Fibroblast of lung (primary cell): ENCODE results near the gene CYTH1. TPM values are rescaled to one million over a fixed set of nuclear protein-coding genes. Genes with fewer than 3 reads are reported as not detected.

Experiments
- DNase-seq, 2 donors: peaks; one replicate each; pipeline versions ENCODE4 v3.0.0 to v3.0.0-alpha.2; 2010; ENCODE audit warnings: low read depth in 2 of 2
- H2AFZ ChIP-seq: 2 replicates; pipeline ENCODE4 v1.5.1; 2012; ENCODE audit warnings: low read length, control low read depth, inconsistent platforms
- H3K27ac ChIP-seq: 2 replicates; pipeline ENCODE4 v1.5.1; 2011; ENCODE audit warnings: low read length, control low read depth; ENCODE audit not compliant: insufficient read depth
- H3K27me3 ChIP-seq: 2 replicates; pipeline ENCODE4 v1.5.1; 2011; ENCODE audit warnings: mild to moderate bottlenecking, low read length; ENCODE audit not compliant: control insufficient read depth, insufficient read depth
- H3K36me3 ChIP-seq: 2 replicates; pipeline ENCODE4 v1.5.1; 2011; ENCODE audit warnings: low read length; ENCODE audit not compliant: control insufficient read depth, insufficient read depth
- H3K4me1 ChIP-seq: 2 replicates; pipeline ENCODE4 v1.5.1; 2011; ENCODE audit warnings: low read length; ENCODE audit not compliant: control insufficient read depth, insufficient read depth; ENCODE audit errors: extremely low read depth
- H3K4me2 ChIP-seq: 2 replicates; pipeline ENCODE4 v1.5.1; 2011; ENCODE audit warnings: low read length, control low read depth; ENCODE audit not compliant: insufficient read depth; ENCODE audit errors: extremely low read depth
- H3K4me3 ChIP-seq, 4 experiments: fragments of 200-600 bp in 1 of 4; sonication (generic) in 1 of 4; replicated peaks in 1 of 4; 2 replicates each; pipeline ENCODE4 v1.5.1; 2011 to 2016; ENCODE audit warnings: low read length in 4 of 4, low read depth in 3 of 4, mild to moderate bottlenecking in 3 of 4, control low read depth in 2 of 4, inconsistent platforms in 1 of 4, mixed read lengths in 1 of 4; ENCODE audit not compliant: insufficient read depth in 1 of 4; ENCODE audit errors: control extremely low read depth in 1 of 4
- H3K79me2 ChIP-seq: 2 replicates; pipeline ENCODE4 v1.5.1; 2012; ENCODE audit warnings: mild to moderate bottlenecking, low read length, inconsistent platforms; ENCODE audit not compliant: control insufficient read depth, insufficient read depth
- H3K9ac ChIP-seq: 2 replicates; pipeline ENCODE4 v1.5.1; 2011; ENCODE audit warnings: mild to moderate bottlenecking, low read length, control low read depth; ENCODE audit not compliant: insufficient read depth
- H3K9me3 ChIP-seq: 2 replicates; pipeline ENCODE4 v1.5.1; 2012; ENCODE audit warnings: low read depth, low read length; ENCODE audit not compliant: control insufficient read depth, insufficient read depth
- H4K20me1 ChIP-seq: 2 replicates; pipeline ENCODE4 v1.5.1; 2011; ENCODE audit warnings: low read length; ENCODE audit not compliant: control insufficient read depth, insufficient read depth; ENCODE audit errors: extremely low read depth
- CTCF ChIP-seq, 2 donors: IDR thresholded peaks in 1 of 2; conservative IDR thresholded peaks in 1 of 2; 1 replicate in 1 of 2; 2 replicates in 1 of 2; pipeline ENCODE4 v1.5.1; 2011 to 2012; ENCODE audit warnings: low read length in 2 of 2, control low read depth in 1 of 2, inconsistent platforms in 1 of 2, low read depth in 1 of 2, mild to moderate bottlenecking in 1 of 2
- EZH2 ChIP-seq: IDR thresholded peaks from 2 replicates; pipeline ENCODE4 v1.5.1; 2012; ENCODE audit warnings: low read length, control low read depth, mild to moderate bottlenecking; ENCODE audit errors: missing control alignments
- polyA plus RNA-seq, 2 donors: library from polyadenylated mRNA; depleted of rRNA in 1 of 2; stranded (reverse) in 1 of 2; unstranded in 1 of 2; fragments of >200 nt; gene quantifications; 2 replicates each; pipeline ENCODE4 v1.2.1, GENCODE V29; 2011 to 2012; ENCODE audit warnings: missing spikeins in 1 of 2
- total RNA-seq: library from RNA; depleted of rRNA; stranded (reverse); fragments of >200 nt; gene quantifications from 2 replicates; pipeline ENCODE4 v1.2.1, GENCODE V29; 2014

The CYTH1 gene
- total and polyA plus RNA-seq, 2 donors (not counting 1 experiment from before 2014, with no cell fraction given), result 8.9 to 9.9 TPM

DNA sequence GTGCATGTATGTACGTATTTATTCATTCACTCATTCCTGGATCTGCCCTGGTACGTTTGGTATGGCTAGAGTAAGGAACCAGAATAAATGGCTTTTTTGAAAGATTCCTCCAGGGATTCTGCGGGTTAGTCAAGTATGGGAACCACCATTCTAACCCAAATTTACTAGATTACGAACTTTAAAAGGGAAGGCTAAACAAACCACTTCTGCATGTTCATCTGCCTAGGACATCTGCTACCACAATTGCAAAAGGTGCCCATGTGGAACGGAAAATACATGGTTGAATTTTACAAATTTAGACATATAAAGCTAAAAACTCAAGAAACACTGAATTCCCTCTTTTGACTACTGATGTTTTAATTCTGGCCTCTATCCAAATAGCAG lies 22.1 kb downstream of the CYTH1 start:
- Histone ChIP-seq H3K9me3 (no peaks in the 10 kb centered on the region), H4K20me1 (no peaks in the 10 kb centered on the region), H3K27me3 (no peaks in the 10 kb centered on the region), H3K4me2 (no peak overlapping the region), H2AFZ (no peak overlapping the region), H3K27ac (no peak overlapping the region), H3K4me3 (no peak overlapping the region), H3K79me2 (peaks cover 2% of the 10 kb centered on the region), H3K36me3 (no peaks in the 10 kb centered on the region), H3K4me1 (no peaks in the 10 kb centered on the region), H3K9ac (no peak overlapping the region)
- no peak for DNase-seq
- TF ChIP-seq EZH2, result no peak
- no peak for TF ChIP-seq CTCF (conservative IDR thresholded peaks at IDR 0.05 in 1 of 2, IDR thresholded peaks at IDR 0.05 in 1 of 2; ENCODE audit: low read depth in 1 of 2, low read length in 2 of 2)

DNA sequence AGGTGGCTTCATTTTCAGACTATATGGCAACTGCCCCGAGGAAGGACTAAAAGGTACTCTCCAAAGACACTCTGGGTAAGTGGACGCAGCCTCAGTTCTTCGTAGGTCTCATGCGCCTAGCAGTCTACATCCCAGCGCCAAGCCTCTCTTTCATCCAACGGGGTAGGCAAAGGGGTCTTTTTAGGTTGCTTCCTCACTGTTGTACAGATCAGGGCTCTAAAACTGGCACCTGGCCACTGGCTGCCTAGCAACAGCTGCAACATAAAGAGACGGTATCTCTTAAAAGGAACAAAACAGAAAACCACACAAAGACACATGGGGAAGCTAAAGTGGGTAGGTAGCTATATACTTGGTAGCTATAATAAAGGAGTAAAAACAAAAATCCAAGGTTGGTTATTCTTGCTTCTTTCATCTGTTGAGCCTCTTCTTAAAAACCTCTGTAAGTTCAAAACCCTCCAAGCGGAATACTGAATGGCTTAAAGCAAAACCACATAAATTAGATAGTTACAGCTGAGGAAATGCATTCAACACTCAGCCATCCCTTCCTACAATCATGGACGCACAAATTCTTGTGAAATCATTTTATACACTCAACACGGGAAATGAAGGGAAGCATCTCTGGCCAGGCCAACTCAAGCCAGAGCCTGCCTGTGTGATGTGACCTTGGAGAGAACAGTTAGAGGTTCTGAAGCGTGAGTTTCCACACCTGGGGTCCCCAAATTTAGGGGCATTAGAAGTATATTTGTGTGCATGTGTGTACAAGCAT lies 22.7 kb downstream of the CYTH1 start:
- no peak overlapping the region for H3K9ac ChIP-seq
- no peak overlapping the region for H3K4me3 ChIP-seq
- no peak overlapping the region for H2AFZ ChIP-seq
- DNase-seq, result peak; percentile 57 to 76
- TF ChIP-seq EZH2, result no peak
- no peak for TF ChIP-seq CTCF (conservative IDR thresholded peaks at IDR 0.05 in 1 of 2, IDR thresholded peaks at IDR 0.05 in 1 of 2; ENCODE audit: low read depth in 1 of 2, low read length in 2 of 2)
- H3K9me3 ChIP-seq, result no peaks in the 10 kb centered on the region
- H3K4me1 ChIP-seq, result no peaks in the 10 kb centered on the region
- H3K36me3 ChIP-seq, result no peaks in the 10 kb centered on the region
- no peaks in the 10 kb centered on the region for H3K27me3 ChIP-seq
- H3K79me2 ChIP-seq, result no peaks in the 10 kb centered on the region
- H3K27ac ChIP-seq, result no peak overlapping the region
- no peak overlapping the region for H3K4me2 ChIP-seq
- H4K20me1 ChIP-seq, result no peaks in the 10 kb centered on the region

GRCh38 chr17:78753316-78754250 lies 28.5 kb downstream of the CYTH1 start:
- Histone ChIP-seq H3K79me2 (no peaks in the 10 kb centered on the region), H3K36me3 (no peaks in the 10 kb centered on the region), H3K27ac (no peak overlapping the region), H3K27me3 (no peaks in the 10 kb centered on the region), H3K4me1 (peaks cover 3% of the 10 kb centered on the region), H3K9ac (no peak overlapping the region), H2AFZ (no peak overlapping the region), H4K20me1 (no peaks in the 10 kb centered on the region), H3K9me3 (no peaks in the 10 kb centered on the region), H3K4me2 (no peak overlapping the region), H3K4me3 (no peak overlapping the region)
- TF ChIP-seq CTCF (conservative IDR thresholded peaks at IDR 0.05 in 1 of 2, IDR thresholded peaks at IDR 0.05 in 1 of 2; ENCODE audit: low read depth in 1 of 2, low read length in 2 of 2), result no peak
- TF ChIP-seq EZH2, result no peak
- DNase-seq, result peak in 1 of 2 donors; percentile 29
